BJ (cell line): ENCODE measurements around the gene PHB1. TPM values are rescaled to one million over a fixed set of nuclear protein-coding genes. Genes with fewer than 3 reads are reported as not detected.

ENCODE experiments used
- CTCF ChIA-PET: fragments of 350-600 bp; formaldehyde crosslinking; extraction: SDS; loops from one replicate; lab custom pipeline; 2021; ENCODE audit warnings: antibody characterized with exemption, inconsistent platforms; lab: Yijun Ruan, JAX
- POLR2A ChIA-PET: fragments of 300-600 bp; sonication (Branson Sonifier 250); formaldehyde crosslinking; extraction: SDS; loops from one replicate; lab custom pipeline; 2021; ENCODE audit warnings: antibody characterized with exemption; lab: Charles Lee
- DNase-seq: peaks from one replicate; pipeline ENCODE4 v3.0.0-alpha.2; 2011; ENCODE audit warnings: low read depth
- H3K27me3 ChIP-seq: 2 replicates; pipeline ENCODE4 v1.6.0; 2011; ENCODE audit warnings: low read length; ENCODE audit not compliant: control insufficient read depth, insufficient read depth
- H3K36me3 ChIP-seq: 2 replicates; pipeline ENCODE4 v1.5.1; 2011; ENCODE audit warnings: low read length; ENCODE audit not compliant: control insufficient read depth, insufficient read depth
- H3K4me3 ChIP-seq: 2 replicates; pipeline ENCODE4 v1.5.1; 2011; ENCODE audit warnings: low read depth, mild to moderate bottlenecking, control low read depth, low read length
- CTCF ChIP-seq: IDR thresholded peaks from 2 replicates; pipeline ENCODE4 v1.5.1; 2011; ENCODE audit warnings: low read depth, mild to moderate bottlenecking, control low read depth, inconsistent platforms, low read length, moderate library complexity; ENCODE audit not compliant: insufficient read depth
- polyA plus RNA-seq: library from polyadenylated mRNA; depleted of rRNA; stranded (reverse); fragments of >200 nt; gene quantifications from 2 replicates; pipeline ENCODE4 v1.2.3, GENCODE V29; 2011

Gene PHB1
- polyA plus RNA-seq, 1 experiment, result 369 TPM

DNA sequence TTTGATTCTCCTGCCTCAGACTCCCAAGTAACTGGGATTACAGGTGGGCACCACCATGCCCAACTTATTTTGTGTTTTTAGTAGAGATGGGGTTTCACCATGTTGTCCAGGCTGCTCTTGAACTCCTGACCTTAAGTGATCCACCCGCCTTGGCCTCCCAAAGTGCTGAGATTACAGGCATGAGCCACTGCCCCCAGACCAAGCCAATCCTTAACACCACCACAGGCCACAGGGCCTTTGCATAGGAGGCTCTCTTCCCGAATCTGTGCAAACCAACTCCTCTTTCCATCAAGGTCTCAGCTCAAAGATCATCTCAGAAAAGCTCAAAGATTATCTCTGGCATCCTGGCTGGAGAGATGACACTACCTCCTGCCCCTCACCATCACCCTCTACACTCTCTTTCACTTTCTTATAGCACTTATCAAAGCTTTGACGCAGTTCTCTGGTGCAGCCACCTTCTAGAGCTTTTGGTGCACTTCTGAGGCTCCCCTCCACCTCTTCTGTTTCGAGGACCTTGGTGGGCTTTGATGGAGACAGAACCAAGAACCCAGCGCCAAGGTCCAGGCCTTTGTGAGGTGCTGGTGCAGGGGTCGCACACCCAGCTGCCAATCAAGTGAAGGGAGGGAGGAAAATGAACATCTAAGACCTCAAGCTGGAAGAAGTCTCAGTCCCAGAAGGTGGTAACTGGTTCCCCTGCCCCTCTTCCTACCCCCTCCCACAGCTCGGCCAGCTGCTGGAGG, 23.2 kb upstream of the PHB1 start:
- POLR2A ChIA-PET, result no interaction called here
- no peaks in the 10 kb centered on the region for H3K36me3 ChIP-seq

DNA sequence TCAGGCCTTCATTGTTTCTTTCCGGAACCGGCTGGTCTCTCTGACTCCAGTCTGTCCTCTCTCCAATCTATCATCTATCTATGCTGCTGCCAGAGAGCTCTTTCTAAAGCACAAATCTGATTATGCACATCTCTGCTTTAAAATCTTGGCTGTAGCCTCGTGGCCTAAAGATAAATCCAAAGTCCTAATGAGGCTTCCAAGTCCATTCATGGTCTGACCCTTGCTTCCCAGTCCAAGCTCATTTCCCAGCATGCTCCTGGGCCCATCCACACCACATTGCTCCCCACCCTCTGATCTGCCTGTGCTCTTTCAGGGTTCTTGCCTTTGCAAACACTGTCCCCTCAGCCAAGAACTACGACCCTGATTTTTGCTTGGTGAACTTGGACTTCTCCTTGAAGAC, 21.5 kb upstream of the PHB1 start:
- no peak for TF ChIP-seq CTCF
- no peak for DNase-seq
- no peaks in the 10 kb centered on the region for H3K36me3 ChIP-seq
- H3K4me3 ChIP-seq, result no peak overlapping the region
- POLR2A ChIA-PET, result no interaction called here
- peaks cover 9% of the 10 kb centered on the region for H3K27me3 ChIP-seq
- CTCF ChIA-PET, result interaction anchor here (0.6 to 16.7 kb wide), 14 partner anchors 10 to 532 kb away, joined by 3 to 294 read pairs (median 4); partner anchors contain the start of gene PHB1

More for the DNA sequence above, 23.2 kb upstream of the PHB1 start:
- CTCF ChIA-PET, result interaction anchor here (0.8 to 16.7 kb wide), 5 partner anchors 59 to 117 kb away, joined by 3 to 294 read pairs (median 5); no protein-coding TSS in a partner anchor
- no peak for DNase-seq
- peaks cover 13% of the 10 kb centered on the region for H3K27me3 ChIP-seq
- TF ChIP-seq CTCF, result no peak
- no peak overlapping the region for H3K4me3 ChIP-seq

GRCh38 chr17:49435671-49436029, 21.0 kb upstream of the PHB1 start:
- H3K4me3 ChIP-seq, result no peak overlapping the region
- no peaks in the 10 kb centered on the region for H3K36me3 ChIP-seq
- POLR2A ChIA-PET, result no interaction called here
- H3K27me3 ChIP-seq, result peaks cover 8% of the 10 kb centered on the region
- no peak for TF ChIP-seq CTCF
- CTCF ChIA-PET, result interaction anchor here (0.5 to 16.7 kb wide), 29 partner anchors 9 to 533 kb away, joined by 3 to 294 read pairs (median 4); partner anchors contain the start of gene PHB1
- no peak for DNase-seq

DNA sequence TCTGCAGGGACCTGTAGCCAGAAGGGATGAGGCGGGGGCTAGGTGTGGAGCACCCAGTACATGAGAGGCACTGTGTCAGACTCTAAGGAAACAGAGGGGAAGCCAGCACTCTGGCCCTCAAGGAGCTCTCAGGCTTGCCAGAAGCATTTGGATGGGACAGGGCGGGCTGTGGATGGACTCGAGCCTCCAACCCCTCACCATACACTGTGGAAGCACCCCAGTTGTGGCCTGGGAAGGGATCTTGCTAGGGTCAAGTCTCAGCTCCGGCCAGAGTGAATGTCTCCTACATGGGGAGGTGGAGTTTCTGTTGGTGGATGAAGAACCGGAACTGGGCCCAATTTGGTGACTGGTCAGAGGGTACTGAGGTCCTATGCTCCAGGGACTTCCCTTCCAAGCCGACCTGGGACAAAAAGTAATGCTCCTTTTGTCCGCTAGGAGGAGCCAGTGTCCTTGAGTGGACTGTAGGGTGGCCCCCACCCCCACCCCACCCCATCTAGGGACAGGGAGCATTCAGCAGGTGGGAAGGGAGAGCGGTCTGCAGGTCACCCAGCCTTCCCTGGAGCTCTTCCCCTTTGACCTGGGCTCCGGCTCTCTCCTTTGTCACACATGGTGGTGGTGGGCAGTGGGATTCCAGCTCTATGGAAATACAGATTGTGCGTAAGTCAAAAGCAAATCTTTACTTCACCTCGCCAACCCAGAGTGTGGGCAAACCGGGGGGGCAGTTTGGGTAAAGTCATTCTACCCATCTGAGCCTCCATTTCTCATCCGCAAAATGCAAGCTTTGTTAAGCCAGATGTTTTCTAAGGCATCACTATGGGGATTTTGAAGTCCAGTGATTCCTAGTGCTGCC, 20.4 kb upstream of the PHB1 start:
- no peak for DNase-seq
- H3K4me3 ChIP-seq, result no peak overlapping the region
- H3K36me3 ChIP-seq, result no peaks in the 10 kb centered on the region
- ChIA-PET POLR2A (no interaction called here), CTCF (interaction anchor here (0.5 to 16.7 kb wide), 37 partner anchors 9 to 532 kb away, joined by 3 to 294 read pairs (median 4); partner anchors contain the start of gene PHB1)
- peaks cover 7% of the 10 kb centered on the region for H3K27me3 ChIP-seq
- peak; percentile 85 for TF ChIP-seq CTCF
